WERI-Rb-1 (cell line): ENCODE data around the gene ARID3C.
A peak's percentile ranks its signal among the peaks of the same experiment; 100 is the strongest.
"Not testable (repeated sequence)": the region's sequence is repeated elsewhere in the genome, so short reads cannot be mapped to it uniquely, and the experiment has no call there.

ENCODE experiments used
- DNase-seq: peaks from one replicate; pipeline ENCODE4 v3.0.0-alpha.2; 2020
- H3K27ac ChIP-seq: fragments of 250-450 bp; sonication (Bioruptor Pico); 2 replicates; pipeline ENCODE4 v1.5.1; 2020; ENCODE audit warnings: mild to moderate bottlenecking, moderate library complexity
- H3K27me3 ChIP-seq: fragments of 250-450 bp; sonication (Bioruptor Pico); 2 replicates; pipeline ENCODE4 v1.5.1; 2021; ENCODE audit warnings: mild to moderate bottlenecking, low read depth, moderate library complexity; ENCODE audit not compliant: insufficient read depth, severe bottlenecking
- H3K36me3 ChIP-seq: fragments of 250-450 bp; sonication (Bioruptor Pico); 2 replicates; pipeline ENCODE4 v1.5.1; 2020; ENCODE audit warnings: mild to moderate bottlenecking, moderate library complexity
- H3K4me3 ChIP-seq: 2 replicates; pipeline ENCODE4 v1.5.1; 2011; ENCODE audit warnings: low read depth, mild to moderate bottlenecking, control low read depth, low read length
- H3K9me3 ChIP-seq: fragments of 250-450 bp; sonication (Bioruptor Pico); 2 replicates; pipeline ENCODE4 v1.5.1; 2021; ENCODE audit warnings: mild to moderate bottlenecking, moderate library complexity; ENCODE audit not compliant: severe bottlenecking
- CTCF ChIP-seq: IDR thresholded peaks from 2 replicates; pipeline ENCODE4 v1.5.1; 2011; ENCODE audit warnings: low read depth, mild to moderate bottlenecking, control low read depth, inconsistent platforms, low read length

The ARID3C gene

GRCh38 chr9:34644766-34645314, 16.0 kb upstream of the ARID3C start:
- TF ChIP-seq CTCF, result no peak
- H3K27me3 ChIP-seq, result no peaks in the 10 kb centered on the region
- peaks cover 15% of the 10 kb centered on the region for H3K36me3 ChIP-seq
- no peaks in the 10 kb centered on the region for H3K9me3 ChIP-seq
- H3K4me3 ChIP-seq, result no peak overlapping the region
- DNase-seq, result no peak
- no peak overlapping the region for H3K27ac ChIP-seq

- H3K27ac ChIP-seq, result no peak overlapping the region
These were observed 13.8 kb upstream of the ARID3C start for GRCh38 chr9:34642679-34643078.

GRCh38 chr9:34639322-34639721, 10.5 kb upstream of the ARID3C start:
- H3K27ac ChIP-seq, H3K9me3 ChIP-seq, DNase-seq, H3K4me3 ChIP-seq, H3K27me3 ChIP-seq, H3K36me3 ChIP-seq: not testable (repeated sequence)

More at GRCh38 chr9:34642679-34643078, 13.8 kb upstream of the ARID3C start:
- DNase-seq, result no peak
- TF ChIP-seq CTCF, result no peak
- Histone ChIP-seq H3K27me3 (no peaks in the 10 kb centered on the region), H3K4me3 (no peak overlapping the region), H3K9me3 (no peaks in the 10 kb centered on the region), H3K36me3 (no peaks in the 10 kb centered on the region)

- Histone ChIP-seq H3K4me3 (peak overlapping the region; percentile 80), H3K36me3 (peaks cover 10% of the 10 kb centered on the region), H3K27me3 (no peaks in the 10 kb centered on the region), H3K9me3 (no peaks in the 10 kb centered on the region), H3K27ac (peak overlapping the region; percentile 1; the same call in 1 of the 2 replicates)
- no peak for TF ChIP-seq CTCF
- DNase-seq, result no peak
These were observed 9.2 kb upstream of the ARID3C start for GRCh38 chr9:34638138-34638445.

- DNase-seq, result peak; percentile 95
- TF ChIP-seq CTCF, result no peak
- Histone ChIP-seq H3K36me3 (peaks cover 10% of the 10 kb centered on the region), H3K27ac (peak within 1 kb of the TSS; percentile 78), H3K27me3 (no peaks in the 10 kb centered on the region), H3K9me3 (no peaks in the 10 kb centered on the region), H3K4me3 (peak within 1 kb of the TSS; percentile 80)
These were observed 8.7 kb upstream of the ARID3C start, which contains the start of gene SIGMAR1 for GRCh38 chr9:34637356-34638137. Gene SIGMAR1 (minus strand): TSS chr9:34637787. CDS start chr9:34637697, 90 bp downstream.

GRCh38 chr9:34636791-34637355, 8.0 kb upstream of the ARID3C start:
- H3K27ac ChIP-seq, result peak overlapping the region; percentile 78

More at GRCh38 chr9:34636791-34637355, 8.0 kb upstream of the ARID3C start:
- no peak for TF ChIP-seq CTCF
- Histone ChIP-seq H3K27me3 (no peaks in the 10 kb centered on the region), H3K9me3 (no peaks in the 10 kb centered on the region), H3K4me3 (peak overlapping the region; percentile 80), H3K36me3 (peaks cover 10% of the 10 kb centered on the region)
- DNase-seq, result no peak
